ENCODE results near the gene LRG1.

The LRG1 gene

GRCh38 chr19:4539693-4540581 is at the start of gene LRG1:
LRG1 (minus strand) TSS chr19:4540036; CDS start chr19:4540013, 23 bp downstream.
- in situ Hi-C loops (cut with MboI; ENCODE audit: low sequenced_read_pairs) = no loop called here

DNA sequence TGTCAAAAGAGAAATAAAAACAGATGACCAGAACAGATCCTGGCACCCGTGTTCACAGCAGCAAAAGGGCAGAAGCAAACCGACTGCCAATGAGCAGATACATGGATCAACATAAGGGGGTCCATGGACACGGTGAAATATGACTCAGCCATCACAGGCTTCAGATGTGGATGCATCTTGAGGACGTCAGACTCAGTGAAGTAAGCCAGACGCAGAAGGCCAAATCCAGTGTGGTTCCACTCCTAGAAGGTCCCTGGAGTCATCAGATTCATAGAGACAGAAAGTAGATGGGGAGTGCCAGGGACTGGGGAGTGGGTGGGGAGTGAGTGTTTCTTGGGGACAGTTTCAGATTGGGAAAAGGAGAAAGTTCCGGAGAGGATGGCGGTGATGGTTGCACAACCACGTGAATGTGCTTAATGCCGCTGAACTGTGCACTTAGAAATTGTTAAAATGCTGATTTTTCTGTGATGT is 48.5 kb upstream of the LRG1 start:
- in situ Hi-C loops (cut with MboI; ENCODE audit: low sequenced_read_pairs) = no loop called here

DNA sequence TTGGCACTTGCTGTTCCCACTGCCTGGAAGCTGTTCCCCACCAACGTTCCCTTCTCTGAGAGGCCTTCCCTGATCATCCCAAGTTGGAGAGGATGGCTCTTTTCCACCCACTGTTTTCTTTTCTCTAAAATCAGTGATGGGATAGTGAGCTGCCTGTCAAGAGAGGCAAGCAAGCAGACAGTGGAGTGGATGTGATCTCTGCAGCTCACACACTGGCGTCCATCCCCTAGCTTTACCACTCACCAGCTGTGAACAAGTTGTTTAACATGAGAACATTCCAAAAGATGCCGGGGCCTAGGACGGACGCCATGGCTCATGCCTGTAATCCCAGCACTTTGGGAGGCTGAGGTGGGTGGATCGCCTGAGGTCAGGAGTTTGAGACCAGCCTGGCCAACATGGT is 47.7 kb upstream of the LRG1 start:
- in situ Hi-C loops (cut with MboI; ENCODE audit: low sequenced_read_pairs) = no loop called here

DNA sequence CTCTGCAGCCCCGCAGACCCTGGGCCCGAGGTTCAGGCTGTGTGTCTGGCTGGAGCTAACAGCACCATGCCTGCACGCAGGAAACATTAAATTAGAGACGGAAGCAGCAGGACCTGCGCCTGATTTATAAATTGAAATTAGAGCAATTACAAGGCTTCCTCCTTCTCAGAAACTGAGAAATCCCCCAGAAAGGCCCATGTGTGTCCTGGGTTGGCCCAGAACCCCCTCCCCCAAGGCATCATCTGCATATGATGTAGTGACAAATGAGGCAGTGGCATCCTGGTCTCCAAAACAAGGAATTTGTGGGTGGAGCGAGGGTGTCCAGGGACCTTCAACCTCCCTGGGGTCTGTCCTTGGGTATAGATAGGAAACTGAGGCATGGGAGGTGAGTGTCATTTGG is 46.9 kb upstream of the LRG1 start:
- in situ Hi-C loops (cut with MboI; ENCODE audit: low sequenced_read_pairs) = no loop called here

- in situ Hi-C loops (cut with MboI; ENCODE audit: low sequenced_read_pairs) = no loop called here
Observed at GRCh38 chr19:4586245-4586644, 46.4 kb upstream of the LRG1 start.

- in situ Hi-C loops (cut with MboI; ENCODE audit: low sequenced_read_pairs) = no loop called here
Observed at GRCh38 chr19:4585556-4585955, 45.7 kb upstream of the LRG1 start.

DNA sequence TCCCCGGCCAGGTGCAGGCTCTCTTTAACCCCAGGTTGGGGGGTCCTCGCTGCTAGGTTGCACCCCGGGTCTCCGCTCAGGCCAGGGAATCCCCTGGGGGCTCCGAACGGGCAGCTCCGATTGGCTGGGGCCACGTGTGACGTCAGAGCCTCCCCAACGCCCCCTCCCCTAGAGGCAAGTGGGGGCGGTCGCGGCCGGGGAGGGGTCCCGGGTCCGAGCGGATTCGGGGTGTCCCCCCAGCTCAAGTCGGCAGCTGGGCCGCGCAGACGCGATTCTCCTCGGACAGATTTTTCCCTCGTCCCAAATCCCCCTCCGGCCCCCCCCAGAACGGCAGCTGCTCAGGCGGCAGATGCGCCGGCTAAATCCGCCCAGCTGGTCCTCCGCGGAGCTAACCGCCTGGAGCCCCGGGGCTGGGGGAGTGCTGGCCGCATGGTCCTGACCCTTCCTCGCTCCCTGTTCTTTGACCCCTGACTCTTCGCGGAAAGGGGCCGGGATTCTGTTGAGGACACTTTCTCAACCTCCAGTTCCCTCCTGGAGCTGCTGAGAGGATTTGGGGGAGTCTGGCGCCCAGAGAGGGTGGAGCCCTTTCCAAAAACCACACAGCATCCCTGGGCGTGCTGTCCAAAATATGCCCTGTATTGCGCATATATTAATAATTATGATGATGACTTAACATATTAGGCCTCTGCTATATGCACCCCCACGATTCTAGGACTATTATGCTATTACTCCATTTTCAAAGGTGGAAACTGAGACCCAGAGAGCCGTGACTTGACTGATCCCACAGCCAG is 45.0 kb upstream of the LRG1 start:
- in situ Hi-C loops (cut with MboI; ENCODE audit: low sequenced_read_pairs) = no loop called here

- in situ Hi-C loops (cut with MboI; ENCODE audit: low sequenced_read_pairs) = no loop called here
Observed at GRCh38 chr19:4583961-4584669, 44.3 kb upstream of the LRG1 start.

DNA sequence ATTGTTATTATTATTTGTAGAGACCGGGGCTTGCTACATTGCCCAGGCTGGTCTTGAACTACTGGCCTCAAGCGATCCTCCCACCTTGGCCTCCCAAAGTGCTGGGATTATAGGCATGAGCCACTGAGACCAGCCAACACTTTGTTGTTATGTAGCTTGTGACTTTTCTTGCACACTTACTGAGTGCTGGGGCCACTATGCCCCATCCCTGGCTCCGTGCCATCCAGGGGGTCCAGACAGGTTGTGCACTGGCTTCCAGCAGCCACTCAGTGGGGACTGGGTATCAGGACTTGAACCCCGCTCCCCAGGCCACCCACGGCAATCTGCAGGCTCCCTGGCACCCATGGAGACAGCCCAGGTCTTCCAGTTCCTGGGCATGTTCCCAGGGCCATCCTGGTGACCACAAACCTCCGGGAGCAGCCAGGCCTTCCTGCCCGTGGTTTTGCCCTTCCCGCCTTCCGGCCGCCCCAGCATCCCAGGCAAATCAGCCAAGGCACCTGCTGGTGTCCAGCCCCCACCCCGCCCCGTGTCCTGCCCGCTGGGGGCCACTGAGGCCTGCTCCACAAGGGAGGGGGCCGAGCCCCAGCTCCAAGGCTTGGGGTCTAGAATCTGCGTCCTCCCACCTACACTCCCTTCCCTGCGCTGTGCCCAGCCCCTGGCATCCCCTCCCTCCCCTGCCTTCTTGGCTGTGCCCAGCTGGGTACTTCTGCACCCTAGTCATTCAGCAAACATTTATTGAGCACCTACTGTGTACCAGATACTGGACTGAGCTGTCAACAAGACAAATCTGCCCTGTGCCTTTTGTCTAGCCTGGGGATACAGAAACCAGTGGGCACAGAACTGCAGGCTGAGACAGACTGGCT is 43.4 kb upstream of the LRG1 start:
- in situ Hi-C loops (cut with MboI; ENCODE audit: low sequenced_read_pairs) = no loop called here

DNA sequence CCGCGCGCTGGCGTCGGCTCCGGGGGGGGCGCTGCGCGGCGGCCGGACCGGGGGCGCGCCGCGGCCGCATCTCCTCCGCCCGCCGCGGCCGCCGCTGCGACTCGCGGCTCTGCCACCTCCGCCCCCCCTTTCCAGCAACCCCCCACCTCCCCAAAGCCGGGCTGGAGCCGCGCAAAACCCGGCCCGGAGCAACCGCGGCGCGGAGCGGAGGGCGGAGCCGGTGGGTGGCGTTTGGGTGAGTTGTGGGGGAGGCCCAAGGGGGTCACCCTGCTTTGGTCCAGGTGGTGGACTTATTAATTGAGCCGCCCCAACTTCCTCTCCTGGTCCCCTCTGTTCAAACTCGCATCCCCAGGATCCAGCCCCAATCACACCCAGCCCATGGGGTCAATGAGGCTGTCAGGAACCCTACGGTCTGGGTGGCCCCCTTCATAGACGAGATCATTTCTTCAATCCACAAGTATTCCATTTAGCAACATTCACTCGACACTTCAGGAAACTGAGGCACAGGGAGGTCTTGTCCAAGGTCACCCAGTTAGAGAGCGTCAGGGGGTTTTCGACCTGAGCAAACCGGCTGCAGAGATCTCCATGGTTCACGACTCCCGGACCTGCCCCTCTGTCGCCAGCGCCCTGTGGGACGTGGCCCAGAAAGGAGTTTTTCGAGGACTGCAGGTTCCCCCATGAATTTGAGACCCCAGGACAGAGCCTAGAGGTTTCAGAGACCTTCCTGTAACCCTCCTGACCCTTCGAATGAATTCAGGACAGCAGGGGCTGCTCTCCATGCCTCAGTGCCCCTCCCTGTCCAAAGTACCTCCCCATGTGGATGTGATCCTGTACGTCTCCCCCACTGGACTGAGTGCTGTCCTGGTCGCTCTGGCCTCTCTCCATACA is 42.1 kb upstream of the LRG1 start:
- in situ Hi-C loops (cut with MboI; ENCODE audit: low sequenced_read_pairs) = no loop called here

DNA sequence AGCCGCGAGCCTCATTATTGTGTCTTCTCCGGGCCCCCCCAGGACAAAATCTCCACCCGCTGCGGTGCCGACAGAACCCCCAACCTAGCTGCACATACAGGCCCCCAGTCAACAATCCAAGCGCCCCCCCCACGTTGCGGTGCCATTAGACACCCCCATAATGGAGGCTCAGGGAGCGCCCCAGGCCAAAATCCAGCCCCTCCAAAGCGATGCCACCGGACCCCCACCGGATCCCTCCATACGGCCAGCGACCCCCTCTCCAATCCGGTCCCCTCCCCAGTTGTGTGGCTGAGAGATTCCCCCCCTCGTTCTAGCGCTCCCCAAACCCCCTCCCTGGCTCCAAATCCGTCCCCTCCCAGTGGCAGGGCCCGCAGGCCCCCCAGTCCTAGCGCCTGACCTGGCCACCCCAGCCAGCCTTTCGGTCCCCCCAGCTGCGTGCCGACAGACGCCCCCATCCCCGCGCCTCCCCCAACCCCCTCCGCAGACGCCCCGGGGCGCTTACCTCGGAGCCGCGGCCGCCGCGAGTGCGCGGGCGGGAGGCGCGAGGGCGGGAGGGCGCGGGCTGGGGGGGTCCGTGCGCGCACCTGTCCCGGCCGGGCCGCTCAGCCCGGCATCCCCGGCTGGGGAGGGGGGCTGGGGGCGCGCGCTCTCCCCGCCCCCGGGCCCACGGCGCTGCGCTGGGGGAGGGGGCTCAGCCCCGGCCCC is 41.3 kb upstream of the LRG1 start:
- in situ Hi-C loops (cut with MboI; ENCODE audit: low sequenced_read_pairs) = no loop called here

DNA sequence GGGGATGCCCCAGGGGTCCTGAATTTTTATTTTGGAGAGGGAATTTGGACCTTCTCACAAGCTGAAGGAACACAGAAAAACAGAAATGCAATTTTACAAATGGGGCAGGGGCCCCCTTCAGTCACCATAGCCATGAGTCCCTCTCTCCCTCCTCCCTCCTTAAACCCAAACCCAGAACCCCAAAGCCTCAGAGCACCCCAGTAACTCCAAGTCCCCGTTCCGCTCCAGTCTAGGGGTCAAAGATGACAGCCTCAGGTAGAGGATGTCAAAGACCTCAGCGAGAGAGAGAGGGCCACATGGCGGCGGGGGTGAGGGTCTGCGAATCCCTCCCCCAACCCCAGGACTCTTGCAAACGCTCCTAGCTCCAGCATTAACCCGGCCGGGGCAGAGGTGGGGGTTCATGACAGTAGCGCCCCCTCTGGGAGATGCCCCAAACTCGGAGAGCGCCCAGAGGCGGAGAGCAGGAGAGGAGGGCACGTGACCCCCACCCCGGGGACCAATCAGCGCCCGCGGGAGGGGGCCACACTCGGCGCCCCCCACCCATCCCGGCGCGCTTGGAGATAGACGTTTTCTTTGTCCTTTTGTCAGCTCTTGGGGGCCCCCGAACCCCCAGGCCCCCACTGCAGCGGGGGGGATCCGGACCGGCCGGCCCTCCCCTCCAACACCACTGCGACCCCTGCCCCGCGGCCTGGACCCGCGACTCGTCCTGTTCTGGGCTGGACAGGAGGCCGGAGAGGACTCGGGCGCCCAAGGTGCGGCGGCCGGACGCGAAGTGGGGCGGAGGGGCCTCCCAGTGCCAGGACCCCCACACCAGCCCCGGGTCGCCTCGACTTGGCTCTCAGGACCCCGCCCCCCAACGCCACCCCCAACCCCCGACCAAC is 40.4 kb upstream of the LRG1 start:
- in situ Hi-C loops (cut with MboI; ENCODE audit: low sequenced_read_pairs) = no loop called here

DNA sequence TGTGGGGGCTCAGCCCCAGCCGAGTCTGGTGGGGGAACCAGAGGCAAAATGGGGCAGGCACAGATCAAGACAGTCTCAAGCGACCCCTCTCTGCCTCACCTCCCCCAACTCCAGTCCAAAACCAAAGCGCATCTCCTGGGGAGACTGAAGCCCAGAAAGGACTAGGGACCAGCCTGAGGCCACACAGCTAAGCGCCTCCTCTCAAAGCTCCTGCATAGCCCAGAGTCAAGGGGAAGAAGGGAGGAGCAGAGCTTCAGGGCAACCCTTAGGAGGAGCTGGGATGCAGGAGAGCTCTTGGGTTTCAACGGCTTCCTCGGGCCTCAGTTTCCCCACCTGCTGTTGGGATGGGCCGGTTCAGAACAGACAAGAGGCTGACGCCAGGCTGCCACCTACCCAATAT is 39.6 kb upstream of the LRG1 start:
- in situ Hi-C loops (cut with MboI; ENCODE audit: low sequenced_read_pairs) = loop anchor here (5.0 kb wide), 1 partner anchor 53 kb away; no protein-coding TSS in a partner anchor

DNA sequence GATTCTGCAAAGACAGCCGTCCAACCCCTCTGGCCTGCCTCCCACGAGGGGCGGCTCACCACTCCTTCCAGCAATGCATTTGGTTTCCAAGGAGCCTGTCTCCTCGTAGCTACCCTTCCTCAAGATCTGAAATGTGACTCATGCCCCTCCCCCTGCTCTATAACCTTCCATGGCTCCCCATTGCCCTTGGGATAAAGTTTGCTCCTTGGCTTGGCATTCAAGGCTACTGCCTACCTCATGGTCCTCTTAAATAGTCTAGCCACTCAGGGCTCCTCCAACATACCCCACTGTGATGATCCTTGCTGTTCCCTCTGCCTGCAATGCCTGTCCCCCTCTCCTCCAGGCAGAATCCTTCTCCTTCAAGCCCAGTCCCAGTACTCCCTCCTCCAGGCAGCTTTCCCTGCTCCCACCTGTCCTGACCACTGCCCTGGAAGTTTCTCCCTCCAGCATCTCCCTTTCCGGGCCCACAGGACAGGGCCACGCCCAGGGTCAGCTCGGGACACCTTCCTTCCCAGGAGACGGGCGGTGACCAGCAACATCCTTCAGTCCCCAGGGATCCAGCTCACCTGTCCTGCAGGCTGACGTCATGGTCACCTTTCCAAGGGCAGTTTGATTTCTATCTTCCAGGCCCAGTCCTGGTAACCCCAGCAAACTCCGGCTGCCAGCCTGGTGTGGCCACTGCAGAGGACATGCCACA is 38.9 kb upstream of the LRG1 start:
- in situ Hi-C loops (cut with MboI; ENCODE audit: low sequenced_read_pairs) = loop anchor here (5.0 kb wide), 1 partner anchor 54 kb away; no protein-coding TSS in a partner anchor

GRCh38 chr19:4577020-4577782 is 37.4 kb upstream of the LRG1 start:
- in situ Hi-C loops (cut with MboI; ENCODE audit: low sequenced_read_pairs) = loop anchor here (5.0 kb wide), 1 partner anchor 55 kb away; no protein-coding TSS in a partner anchor

Data from HL-60/S4 treated with retinoic acid at 250 ng/mL for 4 days and 3 days (cell line).